Activated naive CD8-positive, alpha-beta T cell treated with anti-CD3 and anti-CD28 coated beads, Interleukin-2, amount 10 ng/mL, durations not matched to agents 7 days and 5 days (primary cell): Measurements from ENCODE around the gene STK32C. TPM values are rescaled to one million over a fixed set of nuclear protein-coding genes. Genes with fewer than 3 reads are reported as not detected.
A peak's percentile ranks its signal among the peaks of the same experiment; 100 is the strongest.
"Not testable (repeated sequence)": the region's sequence is repeated elsewhere in the genome, so short reads cannot be mapped to it uniquely, and the experiment has no call there.

Experiments used
- ATAC-seq: fragments of 150-1000 bp; cut with Tn5 transposase; one replicate; pipeline ENCODE4 v1.10.0; 2021; ENCODE audit warnings: low read depth, moderate library complexity
- POLR2A ChIA-PET: fragments of 350-600 bp; sonication (Branson Sonifier 250); formaldehyde crosslinking; loops from one replicate; lab custom pipeline; 2021; ENCODE audit warnings: antibody characterized with exemption; lab: Charles Lee
- DNase-seq: peaks from one replicate; pipeline ENCODE4 v3.0.0; 2021
- H3K27ac Mint-ChIP-seq: one replicate; pipeline ENCODE4 v1.8.0; 2022; ENCODE audit warnings: mild to moderate bottlenecking, mixed read lengths
- H3K27me3 Mint-ChIP-seq: one replicate; pipeline ENCODE4 v1.8.0; 2022; ENCODE audit warnings: mild to moderate bottlenecking, moderate library complexity, mixed read lengths
- H3K36me3 Mint-ChIP-seq: one replicate; pipeline ENCODE4 v1.8.0; 2021; ENCODE audit warnings: mild to moderate bottlenecking, mixed read lengths
- H3K4me1 Mint-ChIP-seq: one replicate; pipeline ENCODE4 v1.8.0; 2021; ENCODE audit warnings: mixed read lengths
- H3K4me3 Mint-ChIP-seq: one replicate; pipeline ENCODE4 v1.8.0; 2022; ENCODE audit warnings: mild to moderate bottlenecking, moderate library complexity, mixed read lengths
- H3K9me3 Mint-ChIP-seq: one replicate; pipeline ENCODE4 v1.8.0; 2021; ENCODE audit warnings: mixed read lengths
- total RNA-seq, 2 experiments: library from RNA; stranded (reverse); gene quantifications; one replicate each; pipeline ENCODE4 v1.2.3, GENCODE V29; 2021

The STK32C gene
- total RNA-seq, 2 experiments from 2014 or later: 12.5 TPM

DNA sequence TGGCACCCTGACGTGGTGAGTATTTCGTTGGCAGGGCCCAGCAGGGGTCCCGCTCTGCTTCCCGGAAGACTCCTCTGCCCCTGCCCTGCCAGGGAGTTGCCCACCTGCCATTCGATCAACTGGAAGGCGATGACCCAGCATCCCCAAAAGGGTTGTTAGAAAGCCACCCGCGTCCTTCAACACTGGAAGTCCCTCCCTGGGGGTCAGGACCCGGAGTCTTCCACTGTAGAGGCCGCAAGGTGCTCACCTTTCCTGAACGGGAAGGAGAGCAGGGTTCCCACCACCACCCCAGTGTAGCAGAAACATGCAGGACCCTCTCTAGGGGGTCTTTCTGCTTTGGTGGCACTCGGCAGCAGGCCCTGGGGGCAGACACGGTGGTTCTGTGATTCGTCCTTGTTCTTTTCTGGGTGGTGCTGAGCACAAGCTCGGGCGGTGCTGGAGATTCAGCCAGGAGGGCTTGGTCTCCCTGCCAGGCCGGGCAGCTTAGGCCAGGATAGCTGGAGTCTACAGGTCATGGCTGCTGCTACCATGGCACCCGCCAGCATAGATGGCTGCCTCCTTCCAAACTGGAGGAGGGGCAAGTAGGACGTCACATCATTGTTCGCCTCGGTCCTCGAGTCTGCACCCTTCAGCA, 140.6 kb downstream of the STK32C start:
- POLR2A ChIA-PET: no interaction called here
- no peak overlapping the region for H3K27ac Mint-ChIP-seq
- no peak for DNase-seq

DNA sequence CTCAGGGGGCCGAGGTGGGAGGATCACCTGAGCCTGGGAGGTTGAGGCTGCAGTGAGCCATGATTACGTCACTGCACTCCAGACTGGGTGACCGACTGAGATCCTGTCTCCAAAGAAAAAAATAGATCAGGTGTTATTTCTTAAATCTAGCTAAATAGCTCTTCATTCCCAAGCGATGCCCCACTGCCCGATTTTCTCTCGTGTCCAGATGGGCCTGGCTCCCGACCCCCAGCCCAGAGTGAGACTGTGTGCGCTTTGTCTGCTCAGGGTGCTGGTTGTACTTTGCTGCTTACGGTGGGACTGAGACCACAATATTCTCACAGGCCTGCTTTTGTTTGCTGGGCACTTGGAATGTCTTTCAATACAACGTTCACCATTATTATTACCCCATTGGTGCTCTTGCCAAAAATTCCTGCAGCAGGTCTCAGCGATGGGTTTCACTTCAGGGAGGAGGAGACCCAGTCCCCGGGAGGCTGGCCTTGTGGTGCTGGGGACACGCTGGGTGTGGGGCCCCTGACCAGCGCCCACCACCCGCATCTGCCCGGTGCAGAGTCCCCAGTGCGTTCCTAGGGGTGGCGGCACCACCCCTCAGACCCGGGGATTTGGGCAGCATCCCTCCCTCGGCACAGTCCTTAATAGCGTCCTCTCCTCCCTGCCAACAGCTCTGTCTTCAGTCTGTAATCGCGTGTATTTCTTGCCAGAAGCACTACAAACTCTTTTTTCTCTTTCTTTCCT, 141.4 kb downstream of the STK32C start:
- no peaks in the 10 kb centered on the region for H3K27me3 Mint-ChIP-seq
- no peak overlapping the region for H3K27ac Mint-ChIP-seq
- POLR2A ChIA-PET: no interaction called here
- peaks cover 13% of the 10 kb centered on the region for H3K4me1 Mint-ChIP-seq
- H3K9me3 Mint-ChIP-seq: no peaks in the 10 kb centered on the region
- ATAC-seq (no peak), DNase-seq (no peak)
- H3K4me3 Mint-ChIP-seq: no peak overlapping the region
- H3K36me3 Mint-ChIP-seq: no peaks in the 10 kb centered on the region

More for the DNA sequence above, 140.6 kb downstream of the STK32C start:
- no peak for ATAC-seq
- no peaks in the 10 kb centered on the region for H3K36me3 Mint-ChIP-seq
- peaks cover 8% of the 10 kb centered on the region for H3K4me1 Mint-ChIP-seq
- no peak overlapping the region for H3K4me3 Mint-ChIP-seq
- H3K9me3 Mint-ChIP-seq: no peaks in the 10 kb centered on the region
- no peaks in the 10 kb centered on the region for H3K27me3 Mint-ChIP-seq

DNA sequence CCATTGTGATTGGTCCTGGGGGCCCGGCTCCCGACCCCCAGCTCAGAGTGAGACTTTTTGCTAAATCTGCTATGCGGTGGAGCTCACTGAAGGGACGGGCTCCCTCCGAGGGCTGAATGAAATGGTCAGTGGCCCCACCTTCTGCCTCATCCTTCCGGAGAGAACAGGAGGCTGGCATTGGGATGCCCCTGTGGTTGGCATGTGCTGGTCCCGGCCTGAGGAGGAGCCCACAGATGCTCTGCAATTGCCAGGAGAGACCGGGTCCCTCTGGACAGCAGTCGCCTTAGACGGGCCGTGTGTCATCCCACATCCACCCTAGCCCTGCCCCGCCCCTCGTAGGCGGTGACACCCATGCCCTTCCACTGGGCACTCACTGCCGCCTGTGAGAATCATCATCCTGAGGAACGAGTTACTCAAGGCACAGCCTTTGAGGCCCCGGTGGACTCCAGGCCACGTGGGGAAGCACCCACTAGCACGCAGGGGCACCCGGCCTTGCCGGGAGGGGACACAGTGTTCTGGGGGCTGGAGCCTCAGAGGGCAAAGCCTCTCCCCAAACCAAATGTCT, 142.3 kb downstream of the STK32C start:
- no peaks in the 10 kb centered on the region for H3K27me3 Mint-ChIP-seq
- POLR2A ChIA-PET: no interaction called here
- no peak for ATAC-seq
- H3K27ac Mint-ChIP-seq: no peak overlapping the region
- H3K9me3 Mint-ChIP-seq: no peaks in the 10 kb centered on the region
- H3K36me3 Mint-ChIP-seq: no peaks in the 10 kb centered on the region
- no peak overlapping the region for H3K4me3 Mint-ChIP-seq
- no peak for DNase-seq
- H3K4me1 Mint-ChIP-seq: peaks cover 13% of the 10 kb centered on the region

DNA sequence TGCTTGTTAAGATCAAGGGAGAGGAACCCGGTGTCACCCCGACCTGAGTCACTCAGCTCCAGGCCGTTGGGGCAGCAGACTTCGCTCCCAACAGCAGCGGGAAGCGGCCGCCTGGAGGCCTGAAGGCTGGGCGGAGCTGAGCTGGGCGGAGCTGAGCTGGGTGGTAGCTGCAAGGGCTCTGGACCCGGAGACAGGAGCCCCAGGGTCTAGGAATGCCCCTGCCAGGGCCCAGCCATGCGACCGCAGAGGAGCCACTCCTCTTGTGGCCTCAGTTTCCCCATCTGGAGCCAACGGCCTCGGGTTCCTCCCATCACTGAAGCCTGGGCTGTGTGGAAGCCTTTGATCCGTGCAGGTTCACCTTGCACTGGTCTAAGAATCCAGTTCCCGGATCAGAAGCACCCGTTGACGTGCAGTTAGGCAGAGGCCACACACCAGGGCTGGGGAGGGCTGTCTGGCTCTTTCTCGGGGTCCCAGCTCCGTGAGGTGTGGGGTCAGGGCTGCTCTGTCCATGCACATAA, 142.9 kb downstream of the STK32C start:
- Mint-ChIP-seq H3K27ac (no peak overlapping the region), H3K4me3 (no peak overlapping the region)
- POLR2A ChIA-PET: no interaction called here

DNA sequence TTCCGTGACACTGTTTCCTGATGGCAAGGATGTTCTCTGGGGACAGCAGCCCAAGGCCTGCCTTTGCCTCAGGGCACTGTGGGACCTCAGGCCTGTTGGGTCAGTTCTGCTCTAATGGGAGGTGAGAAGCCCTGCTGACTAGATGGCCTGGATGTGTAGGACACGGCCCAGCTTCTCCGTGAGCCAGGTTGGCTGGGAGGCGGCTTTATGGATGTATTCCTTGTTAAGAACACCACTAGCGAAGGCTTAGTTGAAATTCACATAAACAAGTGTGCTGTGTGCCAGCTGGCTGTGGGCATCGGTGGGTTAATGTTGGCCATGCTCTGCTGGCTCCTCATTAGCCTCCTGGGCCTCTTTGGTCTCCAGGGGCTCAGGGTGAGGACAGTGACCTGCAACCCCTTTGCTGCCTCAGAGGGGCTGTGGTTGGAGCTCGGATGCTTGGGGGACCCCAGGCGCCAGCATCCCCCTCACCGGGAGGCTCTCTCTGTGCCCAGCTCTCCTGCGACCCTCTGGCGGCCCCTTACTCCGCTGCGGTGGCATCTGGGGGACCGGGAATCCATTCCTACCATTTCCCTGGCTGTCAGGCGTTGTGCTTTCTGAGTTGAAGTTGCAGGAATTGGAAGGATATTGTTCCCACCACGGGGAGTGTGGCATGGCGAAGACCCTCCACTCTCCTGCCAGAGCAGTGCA, 143.8 kb downstream of the STK32C start:
- Mint-ChIP-seq H3K36me3 (no peaks in the 10 kb centered on the region), H3K27ac (no peak overlapping the region), H3K9me3 (no peaks in the 10 kb centered on the region), H3K27me3 (no peaks in the 10 kb centered on the region), H3K4me3 (no peak overlapping the region), H3K4me1 (peaks cover 13% of the 10 kb centered on the region)
- DNase-seq (no peak), ATAC-seq (no peak)
- POLR2A ChIA-PET: no interaction called here

More for the DNA sequence above, 142.9 kb downstream of the STK32C start:
- no peaks in the 10 kb centered on the region for H3K27me3 Mint-ChIP-seq
- no peak for ATAC-seq
- DNase-seq: no peak
- H3K36me3 Mint-ChIP-seq: no peaks in the 10 kb centered on the region
- peaks cover 13% of the 10 kb centered on the region for H3K4me1 Mint-ChIP-seq
- H3K9me3 Mint-ChIP-seq: no peaks in the 10 kb centered on the region

DNA sequence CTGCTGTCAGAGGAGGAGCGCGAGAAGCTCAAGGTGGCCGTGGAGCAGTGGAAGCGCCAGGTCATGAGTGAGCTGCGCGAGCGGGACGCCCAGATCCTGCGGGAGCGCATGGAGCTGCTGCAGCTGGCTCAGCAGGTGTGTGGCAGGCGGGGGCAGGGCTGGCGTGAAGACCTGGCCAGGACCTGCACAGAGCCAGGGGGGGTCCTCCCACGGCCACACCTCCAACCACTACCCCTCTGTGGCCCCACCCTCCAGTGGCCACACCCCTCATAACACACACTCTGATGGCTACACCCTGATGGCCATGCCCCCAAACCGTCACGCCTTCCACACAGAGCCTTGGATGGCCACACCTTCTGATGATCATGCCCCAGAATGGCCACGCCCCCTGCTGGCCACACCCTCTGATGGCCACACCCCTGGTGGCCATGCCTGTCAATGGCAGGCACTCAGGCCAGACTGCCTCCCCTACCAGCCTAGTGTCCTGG, 144.4 kb downstream of the STK32C start:
- no peaks in the 10 kb centered on the region for H3K9me3 Mint-ChIP-seq
- H3K27me3 Mint-ChIP-seq: no peaks in the 10 kb centered on the region
- H3K36me3 Mint-ChIP-seq: no peaks in the 10 kb centered on the region
- H3K4me1 Mint-ChIP-seq: peaks cover 15% of the 10 kb centered on the region
- ATAC-seq (peak; percentile 40), DNase-seq (peak; percentile 66)
- H3K27ac Mint-ChIP-seq: peak overlapping the region; percentile 34
- POLR2A ChIA-PET: no interaction called here
- no peak overlapping the region for H3K4me3 Mint-ChIP-seq

DNA sequence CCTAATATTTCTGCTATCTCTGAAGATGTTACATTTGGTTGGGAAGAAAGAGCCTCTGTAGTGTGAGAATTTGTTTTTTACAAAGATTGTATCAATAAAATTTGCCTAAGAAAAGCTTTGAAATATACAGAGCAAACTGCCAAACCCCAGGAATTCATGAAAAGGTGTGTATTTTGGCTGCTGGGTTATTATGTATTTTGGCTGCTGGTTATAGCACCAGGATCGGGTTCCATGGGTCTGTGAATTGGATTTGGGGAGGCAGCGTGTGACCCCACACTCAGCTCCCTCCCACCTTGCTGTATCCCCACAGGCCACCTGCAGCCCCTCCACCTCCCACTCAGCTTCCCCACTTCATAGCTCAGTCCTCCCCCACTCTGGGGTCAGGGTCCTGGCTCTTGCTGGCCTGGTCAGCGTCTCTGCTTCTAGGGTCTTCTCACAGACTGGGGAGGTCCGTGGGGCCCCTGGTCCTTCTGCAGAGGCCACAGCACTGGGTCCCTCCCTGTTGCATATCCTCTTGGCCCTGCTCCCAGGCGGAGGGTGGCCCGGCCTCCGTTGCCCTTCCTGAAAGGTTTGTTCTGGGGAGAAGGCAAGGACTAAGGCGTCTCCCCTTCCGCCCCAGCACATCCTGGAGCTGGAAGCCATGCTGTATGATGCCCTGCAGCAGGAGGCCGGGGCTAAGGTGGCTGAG, 145.0 kb downstream of the STK32C start:
- Mint-ChIP-seq H3K4me3 (no peak overlapping the region), H3K9me3 (no peaks in the 10 kb centered on the region), H3K36me3 (no peaks in the 10 kb centered on the region), H3K27me3 (no peaks in the 10 kb centered on the region), H3K27ac (peak overlapping the region; percentile 91), H3K4me1 (peaks cover 17% of the 10 kb centered on the region)
- DNase-seq (no peak), ATAC-seq (no peak)
- POLR2A ChIA-PET: no interaction called here

DNA sequence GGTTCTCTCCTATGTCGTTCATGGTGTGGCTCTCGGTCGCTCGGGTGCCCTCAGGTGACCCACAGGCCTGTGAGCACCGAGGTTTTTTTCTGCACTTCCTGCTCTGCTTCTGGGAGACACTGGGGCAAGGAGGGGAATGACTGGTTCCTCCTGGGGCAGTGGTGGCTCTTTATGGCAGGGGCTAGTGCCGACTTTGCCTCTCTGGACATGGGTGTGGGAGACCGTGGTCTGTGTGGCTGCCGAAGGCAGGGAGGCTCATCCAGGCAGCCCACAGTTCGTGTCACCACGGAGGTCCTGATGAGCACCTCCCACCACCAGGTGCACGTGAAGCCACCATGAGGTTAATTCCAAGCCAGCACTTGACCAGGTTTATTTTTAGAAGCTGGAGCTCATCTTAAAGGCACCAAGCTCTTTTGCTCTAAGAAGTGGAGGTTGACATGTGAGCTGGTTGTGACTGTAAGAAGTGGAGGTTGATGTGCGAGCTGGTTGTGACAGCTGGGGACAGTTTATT, 145.7 kb downstream of the STK32C start:
- Mint-ChIP-seq H3K4me3 (peak overlapping the region; percentile 74), H3K36me3 (no peaks in the 10 kb centered on the region), H3K27ac (peak overlapping the region; percentile 91), H3K27me3 (no peaks in the 10 kb centered on the region), H3K4me1 (peaks cover 17% of the 10 kb centered on the region), H3K9me3 (no peaks in the 10 kb centered on the region)
- POLR2A ChIA-PET: no interaction called here
- peak; percentile 64 for ATAC-seq
- DNase-seq: peak; percentile 64

DNA sequence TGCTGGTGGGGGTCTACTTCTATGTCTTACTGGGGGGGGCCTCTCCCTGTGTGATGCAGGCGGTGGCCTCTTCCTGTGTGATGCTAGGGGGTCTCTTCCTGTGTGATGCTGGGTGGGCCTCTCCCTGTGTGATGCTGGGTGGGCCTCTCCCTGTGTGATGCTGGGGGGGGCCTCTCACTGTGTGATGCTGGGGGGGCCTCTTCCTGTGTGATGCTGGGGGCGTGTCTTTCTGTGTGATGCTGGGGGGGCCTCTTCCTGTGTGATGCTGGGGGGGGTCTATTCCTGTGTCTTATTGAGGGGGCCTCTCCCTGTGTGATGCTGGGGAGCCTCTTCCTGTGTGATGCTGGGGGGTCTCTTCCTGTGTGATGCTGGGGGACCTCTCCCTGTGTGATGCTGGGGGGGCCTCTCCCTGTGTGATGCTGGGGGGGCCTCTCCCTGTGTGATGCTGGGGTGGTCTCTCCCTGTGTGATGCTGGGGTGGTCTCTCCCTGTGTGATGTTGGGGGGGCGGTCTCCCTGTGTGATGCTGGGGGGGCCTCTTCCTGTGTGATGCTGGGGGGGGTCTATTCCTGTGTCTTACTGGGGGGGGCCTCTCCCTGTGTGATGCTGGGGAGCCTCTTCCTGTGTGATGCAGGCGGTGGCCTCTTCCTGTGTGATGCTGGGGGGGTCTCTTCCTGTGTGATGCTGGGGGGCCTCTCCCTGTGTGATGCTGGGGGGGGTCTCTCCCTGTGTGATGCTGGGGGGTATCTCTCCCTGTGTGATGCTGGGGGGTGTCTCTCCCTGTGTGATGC, 146.7 kb downstream of the STK32C start:
- Mint-ChIP-seq H3K4me1 (peaks cover 14% of the 10 kb centered on the region), H3K27ac (peak overlapping the region; percentile 82)
- POLR2A ChIA-PET, H3K9me3 Mint-ChIP-seq, DNase-seq, H3K4me3 Mint-ChIP-seq, H3K36me3 Mint-ChIP-seq, ATAC-seq, H3K27me3 Mint-ChIP-seq: not testable (repeated sequence)

DNA sequence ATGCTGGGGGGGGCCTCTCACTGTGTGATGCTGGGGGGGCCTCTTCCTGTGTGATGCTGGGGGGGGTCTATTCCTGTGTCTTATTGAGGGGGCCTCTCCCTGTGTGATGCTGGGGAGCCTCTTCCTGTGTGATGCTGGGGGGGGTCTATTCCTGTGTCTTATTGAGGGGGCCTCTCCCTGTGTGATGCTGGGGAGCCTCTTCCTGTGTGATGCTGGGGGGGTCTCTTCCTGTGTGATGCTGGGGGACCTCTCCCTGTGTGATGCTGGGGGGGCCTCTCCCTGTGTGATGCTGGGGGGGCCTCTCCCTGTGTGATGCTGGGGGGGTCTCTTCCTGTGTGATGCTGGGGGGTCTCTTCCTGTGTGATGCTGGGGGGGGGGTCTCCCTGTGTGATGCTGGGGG, 147.5 kb downstream of the STK32C start:
- POLR2A ChIA-PET, ATAC-seq, H3K9me3 Mint-ChIP-seq, DNase-seq, H3K27me3 Mint-ChIP-seq, H3K4me3 Mint-ChIP-seq, H3K27ac Mint-ChIP-seq, H3K36me3 Mint-ChIP-seq: not testable (repeated sequence)
- H3K4me1 Mint-ChIP-seq: peaks cover 14% of the 10 kb centered on the region

DNA sequence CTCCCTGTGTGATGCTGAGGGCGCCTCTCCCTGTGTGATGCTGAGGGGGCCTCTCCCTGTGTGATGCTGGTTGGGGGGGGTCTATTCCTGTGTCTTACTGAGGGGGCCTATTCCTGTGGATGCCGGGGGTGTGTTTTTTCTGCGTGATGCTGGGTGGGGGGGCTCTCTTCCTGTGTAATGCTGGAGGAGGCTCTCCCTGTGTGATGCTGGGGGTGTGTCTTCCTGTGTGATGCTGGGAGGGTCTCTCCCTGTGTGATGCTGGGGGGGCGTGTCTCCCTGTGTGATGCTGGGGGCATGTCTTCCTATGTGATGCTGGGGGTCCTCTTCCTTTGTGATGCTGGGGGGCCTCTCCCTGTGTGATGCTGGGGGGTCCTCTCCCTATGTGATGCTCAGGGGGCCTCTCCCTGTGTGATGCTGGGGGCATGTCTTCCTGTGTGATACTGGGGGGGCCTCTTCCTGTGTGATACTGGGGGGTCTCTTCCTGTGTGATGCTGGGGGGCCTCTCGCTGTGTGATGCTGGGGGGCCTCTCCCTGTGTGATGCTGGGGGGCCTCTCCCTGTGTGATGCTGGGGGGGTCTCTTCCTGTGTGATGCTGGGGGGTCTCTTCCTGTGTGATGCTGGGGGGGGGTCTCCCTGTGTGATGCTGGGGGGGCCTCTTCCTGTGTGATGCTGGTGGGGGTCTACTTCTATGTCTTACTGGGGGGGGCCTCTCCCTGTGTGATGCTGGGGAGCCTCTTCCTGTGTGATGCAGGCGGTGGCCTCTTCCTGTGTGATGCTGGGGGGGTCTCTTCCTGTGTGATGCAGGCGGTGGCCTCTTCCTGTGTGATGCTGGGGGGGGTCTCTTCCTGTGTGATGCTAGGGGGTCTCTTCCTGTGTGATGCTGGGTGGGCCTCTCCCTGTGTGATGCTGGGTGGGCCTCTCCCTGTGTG, 148.2 kb downstream of the STK32C start:
- H3K4me3 Mint-ChIP-seq, H3K27me3 Mint-ChIP-seq, POLR2A ChIA-PET, H3K9me3 Mint-ChIP-seq, ATAC-seq, DNase-seq, H3K36me3 Mint-ChIP-seq: not testable (repeated sequence)
- peaks cover 14% of the 10 kb centered on the region for H3K4me1 Mint-ChIP-seq
- H3K27ac Mint-ChIP-seq: peak overlapping the region; percentile 79
